A673 (cell line): ENCODE results near the gene AKAP12.

Source experiments
- CTCF ChIP-seq: fragments of 300-800, 200-600 bp; sonication (generic); conservative IDR thresholded peaks from 2 replicates; pipeline ENCODE4 v1.5.1; 2017; ENCODE audit warnings: low read depth, mild to moderate bottlenecking, antibody characterized with exemption, low read length, moderate library complexity, mixed read lengths
- EZH2 ChIP-seq: fragments of 200-600 bp; sonication (generic); IDR thresholded peaks from 2 replicates; pipeline ENCODE4 v1.6.1; 2017; ENCODE audit warnings: borderline replicate concordance, low read depth, mild to moderate bottlenecking, mixed read lengths, antibody characterized with exemption, low read length; ENCODE audit not compliant: poor library complexity, severe bottlenecking

GRCh38 chr6:151306269-151306783 is 66.6 kb downstream of the AKAP12 start:
- TF ChIP-seq CTCF (no peak), EZH2 (no peak)
